ENCODE measurements around the gene CCDC185.

Gene CCDC185

DNA sequence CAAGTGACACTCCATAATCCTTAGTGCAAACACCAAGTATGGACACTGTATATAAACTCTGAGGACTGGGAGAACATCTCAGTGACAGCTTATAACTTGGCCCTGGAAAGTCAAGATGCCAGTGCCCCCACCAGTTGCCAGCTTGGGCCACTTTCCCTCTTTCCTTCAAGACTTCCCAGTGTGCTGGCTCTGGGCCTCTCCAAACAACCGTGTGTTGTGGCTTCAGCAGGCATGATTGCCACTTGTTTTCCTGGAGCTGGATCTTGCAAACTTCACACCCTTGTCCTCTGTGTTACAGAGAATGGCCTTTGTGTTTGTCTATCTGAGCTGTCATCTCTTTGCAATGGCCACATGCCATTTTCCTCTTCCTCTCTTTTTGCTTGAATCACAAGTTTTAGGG, 37.0 kb downstream of the CCDC185 start:
- H3K4me1 ChIP-seq (ENCODE audit: control insufficient read depth, insufficient read depth, low read length, unreplicated experiment) = no peaks in the 10 kb centered on the region
- no peak overlapping the region for H3K27ac ChIP-seq (ENCODE audit: low read depth, low read length)
- H3K36me3 ChIP-seq (ENCODE audit: insufficient read depth, low read length) = no peaks in the 10 kb centered on the region
- H3K4me3 ChIP-seq (ENCODE audit: low read depth, low read length) = no peak overlapping the region
- no peak overlapping the region for H2AFZ ChIP-seq (ENCODE audit: low read length, unreplicated experiment)
- H3K27me3 ChIP-seq (ENCODE audit: insufficient read depth, low read length) = no peaks in the 10 kb centered on the region
- no peaks in the 10 kb centered on the region for H3K79me2 ChIP-seq (ENCODE audit: control insufficient read depth, insufficient read depth, low read length, unreplicated experiment)

DNA sequence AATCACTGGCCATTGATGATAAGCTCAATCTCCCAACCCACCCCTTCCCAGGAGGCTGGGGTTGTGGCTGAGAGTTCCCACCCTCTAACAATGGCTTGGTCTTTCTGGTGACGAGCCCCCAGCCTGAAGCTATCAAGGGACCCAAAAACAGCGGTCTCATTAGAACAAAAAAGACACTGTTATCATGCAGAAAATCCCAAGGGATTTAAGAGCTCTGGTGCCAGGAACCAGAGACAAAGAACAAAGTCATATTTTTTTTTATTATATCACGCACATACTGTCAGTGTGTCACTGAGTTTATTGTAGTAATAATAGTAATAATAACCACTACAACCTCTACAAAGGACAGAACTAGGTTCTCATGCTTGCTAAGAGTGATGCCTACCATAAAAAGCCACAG, 43.9 kb downstream of the CCDC185 start:
- H3K27ac ChIP-seq (ENCODE audit: low read depth, low read length) = no peak overlapping the region
- no peak overlapping the region for H3K4me3 ChIP-seq (ENCODE audit: low read depth, low read length)
- H3K79me2 ChIP-seq (ENCODE audit: control insufficient read depth, insufficient read depth, low read length, unreplicated experiment) = no peaks in the 10 kb centered on the region
- no peak overlapping the region for H2AFZ ChIP-seq (ENCODE audit: low read length, unreplicated experiment)
- H3K27me3 ChIP-seq (ENCODE audit: insufficient read depth, low read length) = 0 out of 2 replicates have a peak, but pooled peaks cover 5% of the 10 kb centered on the region
- H3K36me3 ChIP-seq (ENCODE audit: insufficient read depth, low read length) = no peaks in the 10 kb centered on the region
- no peaks in the 10 kb centered on the region for H3K4me1 ChIP-seq (ENCODE audit: control insufficient read depth, insufficient read depth, low read length, unreplicated experiment)

- H3K27ac ChIP-seq (ENCODE audit: low read depth, low read length) = no peak overlapping the region
Observed at GRCh38 chr1:223443397-223443796, 50.2 kb downstream of the CCDC185 start.

GRCh38 chr1:223444411-223444810, 51.2 kb downstream of the CCDC185 start:
- no peaks in the 10 kb centered on the region for H3K79me2 ChIP-seq (ENCODE audit: control insufficient read depth, insufficient read depth, low read length, unreplicated experiment)
- peaks cover 10% of the 10 kb centered on the region; the same call in 1 of the 2 replicates for H3K27me3 ChIP-seq (ENCODE audit: insufficient read depth, low read length)
- H3K27ac ChIP-seq (ENCODE audit: low read depth, low read length) = no peak overlapping the region
- H3K4me1 ChIP-seq (ENCODE audit: control insufficient read depth, insufficient read depth, low read length, unreplicated experiment) = no peaks in the 10 kb centered on the region
- no peak overlapping the region for H3K4me3 ChIP-seq (ENCODE audit: low read depth, low read length)
- H3K36me3 ChIP-seq (ENCODE audit: insufficient read depth, low read length) = no peaks in the 10 kb centered on the region
- no peak overlapping the region for H2AFZ ChIP-seq (ENCODE audit: low read length, unreplicated experiment)

More at GRCh38 chr1:223443397-223443796, 50.2 kb downstream of the CCDC185 start:
- Histone ChIP-seq H3K4me1 (ENCODE audit: control insufficient read depth, insufficient read depth, low read length, unreplicated experiment) (no peaks in the 10 kb centered on the region), H3K36me3 (ENCODE audit: insufficient read depth, low read length) (no peaks in the 10 kb centered on the region), H2AFZ (ENCODE audit: low read length, unreplicated experiment) (no peak overlapping the region), H3K4me3 (ENCODE audit: low read depth, low read length) (no peak overlapping the region), H3K27me3 (ENCODE audit: insufficient read depth, low read length) (peaks cover 10% of the 10 kb centered on the region; the same call in 1 of the 2 replicates), H3K79me2 (ENCODE audit: control insufficient read depth, insufficient read depth, low read length, unreplicated experiment) (no peaks in the 10 kb centered on the region)

Measured in ACC112 (cell line).